OCI-LY3 (cell line): ENCODE data around the gene BAD.

ENCODE experiments used
- H2AFZ ChIP-seq: fragments of 200-600, 300-600 bp; shearing (Covaris generic); 2 replicates; pipeline ENCODE4 v1.6.0; 2014; ENCODE audit warnings: antibody characterized with exemption, low read depth, low read length
- H3K27ac ChIP-seq: fragments of 200-600, 300-600 bp; sonication (generic); 2 replicates; pipeline ENCODE4 v1.5.1; 2014; ENCODE audit warnings: mild to moderate bottlenecking, low read length, moderate library complexity, mixed read lengths
- H3K27me3 ChIP-seq: fragments of 200-600, 300-600 bp; sonication (generic); 2 replicates; pipeline ENCODE4 v1.6.1; 2014; ENCODE audit warnings: low read depth, low read length, mixed read lengths
- H3K36me3 ChIP-seq: fragments of 200-600, 300-600 bp; sonication (generic); replicated peaks from 2 replicates; pipeline ENCODE3; 2014; ENCODE audit warnings: low read depth, low read length, mixed read lengths
- H3K4me1 ChIP-seq: fragments of 300-600, 200-600 bp; sonication (generic); 2 replicates; pipeline ENCODE4 v1.6.1; 2014; ENCODE audit warnings: low read length, mixed read lengths
- H3K4me2 ChIP-seq: fragments of 200-600, 300-600 bp; sonication (generic); 2 replicates; pipeline ENCODE4 v1.6.1; 2014; ENCODE audit warnings: low read length, mixed read lengths
- H3K4me3 ChIP-seq: fragments of 300-600, 200-600 bp; sonication (generic); 2 replicates; pipeline ENCODE4 v1.5.1; 2014; ENCODE audit warnings: antibody characterized with exemption, mild to moderate bottlenecking, low read length, moderate library complexity
- H3K79me2 ChIP-seq: fragments of 300-600, 200-600 bp; shearing (Covaris generic); 2 replicates; pipeline ENCODE4 v1.6.1; 2014; ENCODE audit warnings: mild to moderate bottlenecking, low read length, mixed read lengths
- H3K9ac ChIP-seq: fragments of 300-600, 200-600 bp; shearing (Covaris generic); 2 replicates; pipeline ENCODE4 v1.6.0; 2014; ENCODE audit warnings: mild to moderate bottlenecking, low read length, moderate library complexity
- H3K9me3 ChIP-seq: fragments of 200-600, 300-600 bp; shearing (Covaris generic); 2 replicates; pipeline ENCODE4 v1.6.1; 2014; ENCODE audit warnings: low read length, mixed read lengths; ENCODE audit not compliant: insufficient read depth
- H4K20me1 ChIP-seq: fragments of 200-600, 300-600 bp; sonication (generic); 2 replicates; pipeline ENCODE4 v1.6.1; 2016; ENCODE audit warnings: low read length, mixed read lengths; ENCODE audit not compliant: insufficient read depth
- EZH2phosphoT487 ChIP-seq: fragments of 200-600 bp; shearing (Covaris generic); IDR thresholded peaks from 2 replicates; pipeline ENCODE4 v1.6.1; 2018; ENCODE audit warnings: antibody characterized with exemption, mixed run types, low read depth
- TF ChIP-seq, protein P1 (sequence below): fragments of 200-600, 300-600 bp; sonication (generic); IDR thresholded peaks from 2 replicates; pipeline ENCODE4 v1.5.1; 2014; ENCODE audit warnings: antibody characterized with exemption, low read length, low read depth

The BAD gene

GRCh38 chr11:64220271-64220670, 64.2 kb downstream of the BAD start:
- Histone ChIP-seq H3K4me1 (peaks cover 9% of the 10 kb centered on the region; the same call in 1 of the 2 replicates), H3K27me3 (no peaks in the 10 kb centered on the region), H3K36me3 (peaks cover 38% of the 10 kb centered on the region), H3K4me2 (no peak overlapping the region), H4K20me1 (no peaks in the 10 kb centered on the region), H3K79me2 (peaks cover 3% of the 10 kb centered on the region; the same call in 1 of the 2 replicates), H2AFZ (no peak overlapping the region), H3K27ac (no peak overlapping the region), H3K9ac (no peak overlapping the region), H3K4me3 (no peak overlapping the region), H3K9me3 (no peaks in the 10 kb centered on the region)
- TF ChIP-seq EZH2phosphoT487: no peak
- TF ChIP-seq, protein P1, sequence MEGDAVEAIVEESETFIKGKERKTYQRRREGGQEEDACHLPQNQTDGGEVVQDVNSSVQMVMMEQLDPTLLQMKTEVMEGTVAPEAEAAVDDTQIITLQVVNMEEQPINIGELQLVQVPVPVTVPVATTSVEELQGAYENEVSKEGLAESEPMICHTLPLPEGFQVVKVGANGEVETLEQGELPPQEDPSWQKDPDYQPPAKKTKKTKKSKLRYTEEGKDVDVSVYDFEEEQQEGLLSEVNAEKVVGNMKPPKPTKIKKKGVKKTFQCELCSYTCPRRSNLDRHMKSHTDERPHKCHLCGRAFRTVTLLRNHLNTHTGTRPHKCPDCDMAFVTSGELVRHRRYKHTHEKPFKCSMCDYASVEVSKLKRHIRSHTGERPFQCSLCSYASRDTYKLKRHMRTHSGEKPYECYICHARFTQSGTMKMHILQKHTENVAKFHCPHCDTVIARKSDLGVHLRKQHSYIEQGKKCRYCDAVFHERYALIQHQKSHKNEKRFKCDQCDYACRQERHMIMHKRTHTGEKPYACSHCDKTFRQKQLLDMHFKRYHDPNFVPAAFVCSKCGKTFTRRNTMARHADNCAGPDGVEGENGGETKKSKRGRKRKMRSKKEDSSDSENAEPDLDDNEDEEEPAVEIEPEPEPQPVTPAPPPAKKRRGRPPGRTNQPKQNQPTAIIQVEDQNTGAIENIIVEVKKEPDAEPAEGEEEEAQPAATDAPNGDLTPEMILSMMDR: no peak
